Measurements from ENCODE around the gene GASK1A.

GASK1A gene

DNA sequence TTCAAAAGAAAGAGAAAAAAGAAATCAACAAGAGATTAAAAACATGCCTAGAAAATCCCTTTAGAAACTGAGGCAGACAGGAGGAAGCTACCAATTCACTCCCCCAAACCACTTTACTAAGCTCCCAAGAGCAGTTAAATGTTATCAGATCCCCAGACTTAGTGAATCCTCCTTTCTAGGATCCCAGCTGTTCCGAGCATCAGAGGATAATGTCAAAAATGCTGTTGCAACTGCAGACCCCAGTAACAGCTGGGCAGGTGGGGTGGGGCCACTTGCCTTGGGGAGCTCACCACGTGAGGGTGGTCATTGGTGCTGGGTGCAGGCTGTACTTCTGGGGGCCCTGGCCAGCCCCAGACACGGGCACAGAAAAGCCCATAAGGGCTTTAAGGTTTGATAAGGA is 117.7 kb downstream of the GASK1A start:
- Histone ChIP-seq H3K79me2 (ENCODE audit: low read length) (no peaks in the 10 kb centered on the region), H3K27me3 (ENCODE audit: low read depth, low read length) (0 out of 2 replicates have a peak, but pooled peaks cover 5% of the 10 kb centered on the region), H2AFZ (ENCODE audit: low read depth, low read length) (no peak overlapping the region), H3K4me2 (ENCODE audit: low read length) (no peak overlapping the region), H3K4me3 (ENCODE audit: low read length) (no peak overlapping the region), H3K9me3 (ENCODE audit: insufficient read depth, low read length) (no peaks in the 10 kb centered on the region), H3K4me1 (ENCODE audit: low read length) (no peaks in the 10 kb centered on the region), H3K27ac (ENCODE audit: low read length) (no peak overlapping the region), H3K36me3 (replicated peaks; ENCODE audit: low read depth, low read length) (no peaks in the 10 kb centered on the region), H4K20me1 (ENCODE audit: insufficient read depth, low read length) (no peaks in the 10 kb centered on the region), H3K9ac (ENCODE audit: low read length) (no peak overlapping the region)
- TF ChIP-seq, protein P1, sequence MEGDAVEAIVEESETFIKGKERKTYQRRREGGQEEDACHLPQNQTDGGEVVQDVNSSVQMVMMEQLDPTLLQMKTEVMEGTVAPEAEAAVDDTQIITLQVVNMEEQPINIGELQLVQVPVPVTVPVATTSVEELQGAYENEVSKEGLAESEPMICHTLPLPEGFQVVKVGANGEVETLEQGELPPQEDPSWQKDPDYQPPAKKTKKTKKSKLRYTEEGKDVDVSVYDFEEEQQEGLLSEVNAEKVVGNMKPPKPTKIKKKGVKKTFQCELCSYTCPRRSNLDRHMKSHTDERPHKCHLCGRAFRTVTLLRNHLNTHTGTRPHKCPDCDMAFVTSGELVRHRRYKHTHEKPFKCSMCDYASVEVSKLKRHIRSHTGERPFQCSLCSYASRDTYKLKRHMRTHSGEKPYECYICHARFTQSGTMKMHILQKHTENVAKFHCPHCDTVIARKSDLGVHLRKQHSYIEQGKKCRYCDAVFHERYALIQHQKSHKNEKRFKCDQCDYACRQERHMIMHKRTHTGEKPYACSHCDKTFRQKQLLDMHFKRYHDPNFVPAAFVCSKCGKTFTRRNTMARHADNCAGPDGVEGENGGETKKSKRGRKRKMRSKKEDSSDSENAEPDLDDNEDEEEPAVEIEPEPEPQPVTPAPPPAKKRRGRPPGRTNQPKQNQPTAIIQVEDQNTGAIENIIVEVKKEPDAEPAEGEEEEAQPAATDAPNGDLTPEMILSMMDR (IDR thresholded peaks at IDR 0.05; ENCODE audit: low read depth, low read length) = no peak
- no peak for TF ChIP-seq EZH2phosphoT487 (IDR thresholded peaks at IDR 0.05; ENCODE audit: low read depth)

DNA sequence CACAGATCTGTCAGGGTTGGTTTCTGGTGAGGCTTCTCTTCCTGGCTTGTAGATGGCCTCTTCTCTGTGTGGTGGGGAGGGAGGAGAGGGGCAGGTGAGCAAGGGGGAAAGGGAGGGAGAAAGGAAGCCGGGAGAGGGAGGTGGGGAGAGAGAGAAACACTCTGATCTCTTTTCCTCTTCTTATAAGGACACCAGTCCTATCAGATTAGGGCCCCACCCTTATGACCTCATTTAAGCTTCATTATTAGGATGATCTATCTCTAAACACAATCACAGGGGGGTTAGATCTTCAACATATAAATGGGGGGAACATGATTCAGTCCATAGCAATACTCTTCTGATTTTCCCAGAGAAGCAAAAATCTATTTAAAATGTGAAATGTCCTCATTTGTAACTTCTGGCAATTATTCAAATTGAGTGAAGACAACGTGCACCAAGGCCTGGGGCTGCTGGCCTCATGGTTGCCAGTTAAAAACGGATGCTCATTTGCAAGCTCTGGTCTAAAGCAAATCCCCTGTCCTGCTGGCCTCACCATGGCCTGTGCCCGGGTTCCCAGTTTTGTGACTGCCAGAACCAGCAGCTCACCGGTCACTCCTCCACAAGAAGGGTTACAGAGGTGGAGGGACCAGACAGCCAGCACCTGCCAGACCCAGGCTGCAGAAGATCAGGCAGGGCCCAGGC is 118.4 kb downstream of the GASK1A start:
- Histone ChIP-seq H4K20me1 (ENCODE audit: insufficient read depth, low read length) (no peaks in the 10 kb centered on the region), H3K4me3 (ENCODE audit: low read length) (no peak overlapping the region), H3K9me3 (ENCODE audit: insufficient read depth, low read length) (no peaks in the 10 kb centered on the region), H3K4me2 (ENCODE audit: low read length) (no peak overlapping the region), H3K9ac (ENCODE audit: low read length) (no peak overlapping the region), H3K27me3 (ENCODE audit: low read depth, low read length) (0 out of 2 replicates have a peak, but pooled peaks cover 5% of the 10 kb centered on the region), H3K79me2 (ENCODE audit: low read length) (no peaks in the 10 kb centered on the region), H2AFZ (ENCODE audit: low read depth, low read length) (no peak overlapping the region), H3K4me1 (ENCODE audit: low read length) (no peaks in the 10 kb centered on the region), H3K27ac (ENCODE audit: low read length) (no peak overlapping the region), H3K36me3 (replicated peaks; ENCODE audit: low read depth, low read length) (no peaks in the 10 kb centered on the region)
- TF ChIP-seq, protein P1 (IDR thresholded peaks at IDR 0.05; ENCODE audit: low read depth, low read length) = no peak
- no peak for TF ChIP-seq EZH2phosphoT487 (IDR thresholded peaks at IDR 0.05; ENCODE audit: low read depth)

DNA sequence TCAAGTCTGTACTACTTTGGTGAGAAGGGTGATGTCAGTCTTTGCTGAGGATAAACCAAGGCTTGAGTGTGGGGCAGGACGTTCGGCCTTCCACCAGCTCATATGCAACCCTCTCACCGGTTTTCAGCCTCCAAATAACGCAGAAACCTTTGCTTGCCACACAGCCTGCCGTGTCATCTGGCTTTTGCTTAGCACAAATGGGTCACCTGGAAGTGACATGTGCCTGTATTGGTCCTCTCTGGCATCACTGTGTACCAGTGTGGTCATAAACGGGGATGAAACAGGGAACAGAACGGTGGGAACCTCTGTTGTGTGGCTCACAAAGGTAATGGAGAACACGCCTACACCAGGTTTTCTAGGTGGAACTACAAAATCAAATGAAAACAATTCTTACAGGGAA is 119.7 kb downstream of the GASK1A start:
- no peak for TF ChIP-seq EZH2phosphoT487 (IDR thresholded peaks at IDR 0.05; ENCODE audit: low read depth)
- TF ChIP-seq, protein P1 (IDR thresholded peaks at IDR 0.05; ENCODE audit: low read depth, low read length) = no peak
- Histone ChIP-seq H3K27ac (ENCODE audit: low read length) (no peak overlapping the region), H3K36me3 (replicated peaks; ENCODE audit: low read depth, low read length) (no peaks in the 10 kb centered on the region), H4K20me1 (ENCODE audit: insufficient read depth, low read length) (no peaks in the 10 kb centered on the region), H3K4me2 (ENCODE audit: low read length) (no peak overlapping the region), H3K4me3 (ENCODE audit: low read length) (no peak overlapping the region), H3K9ac (ENCODE audit: low read length) (no peak overlapping the region), H3K4me1 (ENCODE audit: low read length) (no peaks in the 10 kb centered on the region), H3K9me3 (ENCODE audit: insufficient read depth, low read length) (no peaks in the 10 kb centered on the region), H2AFZ (ENCODE audit: low read depth, low read length) (no peak overlapping the region), H3K27me3 (ENCODE audit: low read depth, low read length) (0 out of 2 replicates have a peak, but pooled peaks cover 5% of the 10 kb centered on the region), H3K79me2 (ENCODE audit: low read length) (no peaks in the 10 kb centered on the region)

DNA sequence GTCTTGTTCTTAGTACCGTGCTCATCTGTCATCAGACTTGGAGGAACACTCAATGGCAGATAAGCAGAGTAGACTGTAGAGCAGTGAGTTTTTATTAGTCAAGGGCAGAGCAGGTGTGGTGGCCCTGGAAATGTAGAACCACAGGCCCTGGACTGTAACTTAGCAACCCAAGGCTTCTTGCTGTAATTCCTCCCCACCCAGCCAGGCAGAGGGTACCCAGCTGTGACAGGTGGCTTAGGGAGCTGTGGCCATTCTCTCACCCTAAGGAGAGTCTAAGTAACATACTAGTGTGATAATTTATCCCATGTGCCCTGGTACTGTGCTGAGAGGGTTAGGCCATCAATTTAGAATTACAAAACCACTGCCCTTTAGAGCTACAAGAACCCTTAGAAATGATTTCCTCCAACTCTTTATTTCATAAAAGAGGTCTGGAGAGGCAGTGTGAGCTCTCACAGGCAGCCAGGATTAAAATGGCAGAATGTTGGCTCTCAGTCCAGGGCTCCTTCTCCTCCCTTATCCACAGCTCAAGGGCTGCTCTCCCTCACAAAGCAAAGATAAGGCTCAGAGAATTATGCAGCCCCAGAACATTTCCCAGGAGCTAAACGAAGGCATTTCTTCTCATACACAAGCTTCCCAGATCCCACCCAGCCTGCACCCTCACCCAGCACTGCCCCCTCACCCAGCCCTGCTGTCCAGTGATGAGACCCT is 123.8 kb downstream of the GASK1A start:
- Histone ChIP-seq H3K79me2 (ENCODE audit: low read length) (no peaks in the 10 kb centered on the region), H3K4me3 (ENCODE audit: low read length) (no peak overlapping the region), H3K27me3 (ENCODE audit: low read depth, low read length) (0 out of 2 replicates have a peak, but pooled peaks cover 5% of the 10 kb centered on the region), H3K4me1 (ENCODE audit: low read length) (no peaks in the 10 kb centered on the region), H3K4me2 (ENCODE audit: low read length) (no peak overlapping the region), H2AFZ (ENCODE audit: low read depth, low read length) (no peak overlapping the region), H4K20me1 (ENCODE audit: insufficient read depth, low read length) (no peaks in the 10 kb centered on the region), H3K9ac (ENCODE audit: low read length) (no peak overlapping the region), H3K27ac (ENCODE audit: low read length) (no peak overlapping the region), H3K9me3 (ENCODE audit: insufficient read depth, low read length) (no peaks in the 10 kb centered on the region), H3K36me3 (replicated peaks; ENCODE audit: low read depth, low read length) (no peaks in the 10 kb centered on the region)
- TF ChIP-seq, protein P1 (IDR thresholded peaks at IDR 0.05; ENCODE audit: low read depth, low read length) = no peak
- TF ChIP-seq EZH2phosphoT487 (IDR thresholded peaks at IDR 0.05; ENCODE audit: low read depth) = no peak

All from OCI-LY3 (cell line).